HCT116 (cell line): Measurements from ENCODE around the gene RASGRF2. TPM values are rescaled to one million over a fixed set of nuclear protein-coding genes. Genes with fewer than 3 reads are reported as not detected.

Source experiments
- ATAC-seq: fragments of 200-7000 bp; cut with Tn5 transposase; 2 replicates; pipeline ENCODE4 v1.9.1; 2020; ENCODE audit warnings: mild to moderate bottlenecking, moderate library complexity
- BruUV-seq: library from RNA; stranded (reverse); fragments of 400-500 nt; replicated peaks from 2 replicates; lab custom pipeline; 2021; lab: Mats Ljungman, UMichigan
- CTCF ChIA-PET: fragments of 300-600 bp; sonication (Branson Sonifier 250); formaldehyde crosslinking; loops from one replicate; lab custom pipeline; 2021; ENCODE audit warnings: antibody characterized with exemption; lab: Charles Lee
- POLR2A ChIA-PET: fragments of 300-600, 350-600 bp; sonication (Branson Sonifier 250); formaldehyde crosslinking; loops from one replicate; lab custom pipeline; 2021; ENCODE audit warnings: antibody characterized with exemption; lab: Charles Lee
- RAD21 ChIA-PET, 2 experiments: fragments of 300-600 bp; sonication (Branson Sonifier 250); formaldehyde crosslinking; loops; one replicate each; lab custom pipeline; 2023; ENCODE audit warnings: low total read pairs in 2 of 2; ENCODE audit not compliant: uncharacterized antibody in 2 of 2, unreplicated experiment in 2 of 2, low non-redundant PET in 1 of 2; lab: Charles Lee
- DNase-seq: peaks from one replicate; pipeline ENCODE4 v3.0.0-alpha.2; 2010; ENCODE audit warnings: low read depth, low spot score
- H2AFZ ChIP-seq: fragments of 200-600 bp; shearing (Covaris generic), sonication (generic); 2 replicates; pipeline ENCODE4 v1.6.1; 2017; ENCODE audit warnings: low read depth, mixed run types, mixed read lengths, antibody characterized with exemption, low read length; ENCODE audit not compliant: poor library complexity, severe bottlenecking
- H3K27ac ChIP-seq: 2 replicates; pipeline ENCODE4 v1.5.1; 2012; ENCODE audit warnings: low read depth, low read length
- H3K27me3 ChIP-seq: fragments of 200-600 bp; sonication (generic); 2 replicates; pipeline ENCODE4 v1.6.1; 2016; ENCODE audit warnings: mixed run types, low read length, mixed read lengths; ENCODE audit not compliant: insufficient read depth
- H3K36me3 ChIP-seq, 2 experiments: fragments of 200-500 bp in 1 of 2; fragments of 200-600 bp in 1 of 2; sonication (Bioruptor generic) in 1 of 2; sonication (generic) in 1 of 2; 2 replicates each; pipeline versions ENCODE4 v1.5.1 to v1.6.1; 2014 to 2016; ENCODE audit warnings: low read length in 2 of 2, inconsistent platforms in 1 of 2, mixed read lengths in 1 of 2, mixed run types in 1 of 2; ENCODE audit not compliant: insufficient read depth in 2 of 2, control insufficient read depth in 1 of 2
- H3K4me1 ChIP-seq, 2 experiments: fragments of 200-600 bp in 1 of 2; sonication (generic) in 1 of 2; 2 replicates each; pipeline versions ENCODE4 v1.5.1 to v1.6.1; 2012 to 2017; ENCODE audit warnings: low read length in 2 of 2, inconsistent platforms in 1 of 2, mild to moderate bottlenecking in 1 of 2, mixed read lengths in 1 of 2, mixed run types in 1 of 2, moderate library complexity in 1 of 2; ENCODE audit not compliant: insufficient read depth in 2 of 2, control insufficient read depth in 1 of 2
- H3K4me2 ChIP-seq: fragments of 200-600 bp; sonication (generic); 2 replicates; pipeline ENCODE4 v1.6.1; 2017; ENCODE audit warnings: mixed run types, low read length, mixed read lengths
- H3K4me3 ChIP-seq, 2 experiments: fragments of 200-600 bp in 1 of 2; sonication (generic) in 1 of 2; replicated peaks in 1 of 2; 2 replicates each; pipeline ENCODE4 v1.5.1; 2011 to 2016; ENCODE audit warnings: low read length in 2 of 2, control low read depth in 1 of 2, low read depth in 1 of 2, mild to moderate bottlenecking in 1 of 2, mixed read lengths in 1 of 2, mixed run types in 1 of 2
- H3K79me2 ChIP-seq: fragments of 200-600 bp; sonication (generic); 2 replicates; pipeline ENCODE4 v1.6.1; 2017; ENCODE audit warnings: mild to moderate bottlenecking, mixed run types, low read length, moderate library complexity, mixed read lengths; ENCODE audit not compliant: insufficient read depth
- H3K9ac ChIP-seq: fragments of 200-600 bp; sonication (generic); 2 replicates; pipeline ENCODE4 v1.6.1; 2016; ENCODE audit warnings: low read length, mixed read lengths
- H3K9me2 ChIP-seq: fragments of 200-600 bp; sonication (generic), shearing (Covaris generic); 2 replicates; pipeline ENCODE4 v1.6.1; 2017; ENCODE audit warnings: mixed run types, mild to moderate bottlenecking, moderate library complexity; ENCODE audit not compliant: insufficient read depth
- H3K9me3 ChIP-seq, 2 experiments: fragments of 200-500 bp in 1 of 2; fragments of 200-600 bp in 1 of 2; sonication (Bioruptor generic) in 1 of 2; sonication (generic) in 1 of 2; 2 replicates each; pipeline ENCODE4 v1.6.1; 2014 to 2017; ENCODE audit warnings: low read length in 2 of 2, mixed read lengths in 2 of 2, inconsistent platforms in 1 of 2, low read depth in 1 of 2, mild to moderate bottlenecking in 1 of 2, mixed run types in 1 of 2, moderate library complexity in 1 of 2; ENCODE audit not compliant: control insufficient read depth in 1 of 2, insufficient read depth in 1 of 2
- H4K20me1 ChIP-seq: fragments of 200-600 bp; sonication (generic), shearing (Covaris generic); 2 replicates; pipeline ENCODE4 v1.6.1; 2017; ENCODE audit warnings: mixed run types, mild to moderate bottlenecking, moderate library complexity; ENCODE audit not compliant: insufficient read depth
- EGR1 ChIP-seq: IDR thresholded peaks from 2 replicates; pipeline ENCODE4 v1.6.1; 2012; ENCODE audit warnings: low read depth
- EZH2phosphoT487 ChIP-seq: fragments of 200-600 bp; IDR thresholded peaks from 2 replicates; pipeline ENCODE4 v1.6.1; 2018; ENCODE audit warnings: antibody characterized with exemption, borderline replicate concordance
- JUND ChIP-seq: IDR thresholded peaks from 2 replicates; pipeline ENCODE4 v1.6.1; 2012
- POLR2AphosphoS5 ChIP-seq: IDR thresholded peaks from 2 replicates; pipeline ENCODE4 v1.6.1; 2011; ENCODE audit warnings: mild to moderate bottlenecking, low read depth, low read length, moderate library complexity
- RAD21 ChIP-seq: IDR thresholded peaks from 2 replicates; pipeline ENCODE4 v1.6.1; 2012; ENCODE audit warnings: low read depth, mild to moderate bottlenecking
- SIN3A ChIP-seq: IDR thresholded peaks from 2 replicates; pipeline ENCODE4 v1.6.1; 2012; ENCODE audit warnings: low read depth
- SP1 ChIP-seq: IDR thresholded peaks from 2 replicates; pipeline ENCODE4 v1.6.1; 2012; ENCODE audit warnings: low read depth
- SRF ChIP-seq: IDR thresholded peaks from 2 replicates; pipeline ENCODE4 v1.6.1; 2012; ENCODE audit warnings: low read depth
- ZFX ChIP-seq: fragments of 450-650 bp; IDR thresholded peaks from 2 replicates; pipeline ENCODE4 v1.6.1; 2017
- ZNF274 ChIP-seq: fragments of 200-500 bp; sonication (Bioruptor generic); IDR thresholded peaks from 2 replicates; pipeline ENCODE4 v1.6.1; 2014; ENCODE audit warnings: mild to moderate bottlenecking, low read depth, low read length, inconsistent platforms
- intact Hi-C: fragments of 100-400 bp; cut with micrococcal nuclease; formaldehyde crosslinking; loops from 2 replicates; pipeline ENCODE4 v1.10.0; 2022
- total RNA-seq: library from RNA; stranded (reverse); gene quantifications from one replicate; pipeline ENCODE4 v1.2.1, GENCODE V29; 2021; ENCODE audit not compliant: unreplicated experiment
- TF ChIP-seq, protein P1 (sequence below): IDR thresholded peaks from 2 replicates; pipeline ENCODE4 v1.6.1; 2012; ENCODE audit warnings: low read depth
- TF ChIP-seq, protein P2 (sequence below): IDR thresholded peaks from 2 replicates; pipeline ENCODE4 v1.6.1; 2012
- TF ChIP-seq, protein P3 (sequence below), 3 experiments: fragments of 200-600 bp in 1 of 3; sonication (generic) in 1 of 3; IDR thresholded peaks in 2 of 3; conservative IDR thresholded peaks in 1 of 3; 2 replicates each; pipeline ENCODE4 v1.5.1; 2012 to 2017; ENCODE audit warnings: low read depth in 2 of 3, low read length in 2 of 3, antibody characterized with exemption in 1 of 3, borderline replicate concordance in 1 of 3, control low read depth in 1 of 3, mild to moderate bottlenecking in 1 of 3, mixed read lengths in 1 of 3, mixed run types in 1 of 3, moderate library complexity in 1 of 3; ENCODE audit not compliant: insufficient read depth in 1 of 3
- TF ChIP-seq, protein P4 (sequence below): IDR thresholded peaks from 2 replicates; pipeline ENCODE4 v1.6.1; 2012

Gene RASGRF2
- total RNA-seq, 1 experiment from 2014 or later, result 0.05 TPM

DNA sequence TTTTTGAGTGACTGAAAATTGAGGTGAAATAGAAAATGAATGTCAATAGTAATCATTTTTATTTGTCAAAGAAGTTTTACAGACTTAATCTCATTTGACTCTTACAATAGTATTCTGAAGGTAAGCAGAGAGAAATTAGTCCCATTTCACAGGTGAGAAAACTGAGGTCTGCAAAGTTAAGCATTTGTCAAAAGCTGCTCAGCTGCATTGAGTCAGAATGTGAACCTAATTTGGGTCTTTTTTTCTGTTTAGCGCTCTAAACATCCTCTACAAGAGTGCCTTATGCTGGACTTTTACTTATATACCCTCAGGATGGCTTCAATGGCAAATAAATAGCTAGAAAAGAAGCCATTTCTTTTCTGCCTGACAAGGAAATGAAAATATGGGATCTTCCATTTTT, 135.7 kb downstream of the RASGRF2 start:
- no peaks in the 10 kb centered on the region for H3K79me2 ChIP-seq
- H3K4me2 ChIP-seq, result no peak overlapping the region
- intact Hi-C loops, result no loop called here
- no peaks in the 10 kb centered on the region for H3K4me1 ChIP-seq
- no peaks in the 10 kb centered on the region for H3K36me3 ChIP-seq
- no peak for DNase-seq
- H3K27me3 ChIP-seq, result no peaks in the 10 kb centered on the region
- H3K27ac ChIP-seq, result no peak overlapping the region
- CTCF ChIA-PET, result interaction anchor here (2.4 kb wide), 1 partner anchor 13 kb away, joined by 7 read pairs; no protein-coding TSS in a partner anchor
- H4K20me1 ChIP-seq, result no peaks in the 10 kb centered on the region
- no peak overlapping the region for H2AFZ ChIP-seq
- H3K4me3 ChIP-seq, result no peak overlapping the region
- TF ChIP-seq, protein P1, sequence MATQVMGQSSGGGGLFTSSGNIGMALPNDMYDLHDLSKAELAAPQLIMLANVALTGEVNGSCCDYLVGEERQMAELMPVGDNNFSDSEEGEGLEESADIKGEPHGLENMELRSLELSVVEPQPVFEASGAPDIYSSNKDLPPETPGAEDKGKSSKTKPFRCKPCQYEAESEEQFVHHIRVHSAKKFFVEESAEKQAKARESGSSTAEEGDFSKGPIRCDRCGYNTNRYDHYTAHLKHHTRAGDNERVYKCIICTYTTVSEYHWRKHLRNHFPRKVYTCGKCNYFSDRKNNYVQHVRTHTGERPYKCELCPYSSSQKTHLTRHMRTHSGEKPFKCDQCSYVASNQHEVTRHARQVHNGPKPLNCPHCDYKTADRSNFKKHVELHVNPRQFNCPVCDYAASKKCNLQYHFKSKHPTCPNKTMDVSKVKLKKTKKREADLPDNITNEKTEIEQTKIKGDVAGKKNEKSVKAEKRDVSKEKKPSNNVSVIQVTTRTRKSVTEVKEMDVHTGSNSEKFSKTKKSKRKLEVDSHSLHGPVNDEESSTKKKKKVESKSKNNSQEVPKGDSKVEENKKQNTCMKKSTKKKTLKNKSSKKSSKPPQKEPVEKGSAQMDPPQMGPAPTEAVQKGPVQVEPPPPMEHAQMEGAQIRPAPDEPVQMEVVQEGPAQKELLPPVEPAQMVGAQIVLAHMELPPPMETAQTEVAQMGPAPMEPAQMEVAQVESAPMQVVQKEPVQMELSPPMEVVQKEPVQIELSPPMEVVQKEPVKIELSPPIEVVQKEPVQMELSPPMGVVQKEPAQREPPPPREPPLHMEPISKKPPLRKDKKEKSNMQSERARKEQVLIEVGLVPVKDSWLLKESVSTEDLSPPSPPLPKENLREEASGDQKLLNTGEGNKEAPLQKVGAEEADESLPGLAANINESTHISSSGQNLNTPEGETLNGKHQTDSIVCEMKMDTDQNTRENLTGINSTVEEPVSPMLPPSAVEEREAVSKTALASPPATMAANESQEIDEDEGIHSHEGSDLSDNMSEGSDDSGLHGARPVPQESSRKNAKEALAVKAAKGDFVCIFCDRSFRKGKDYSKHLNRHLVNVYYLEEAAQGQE, result no peak
- TF ChIP-seq SIN3A (no peak), SP1 (no peak), EZH2phosphoT487 (no peak), POLR2AphosphoS5 (no peak), SRF (no peak), EGR1 (no peak), JUND (no peak), ZFX (no peak), ZNF274 (no peak), RAD21 (no peak)
- TF ChIP-seq, protein P2, sequence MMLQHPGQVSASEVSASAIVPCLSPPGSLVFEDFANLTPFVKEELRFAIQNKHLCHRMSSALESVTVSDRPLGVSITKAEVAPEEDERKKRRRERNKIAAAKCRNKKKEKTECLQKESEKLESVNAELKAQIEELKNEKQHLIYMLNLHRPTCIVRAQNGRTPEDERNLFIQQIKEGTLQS, result no peak
- TF ChIP-seq, protein P3, sequence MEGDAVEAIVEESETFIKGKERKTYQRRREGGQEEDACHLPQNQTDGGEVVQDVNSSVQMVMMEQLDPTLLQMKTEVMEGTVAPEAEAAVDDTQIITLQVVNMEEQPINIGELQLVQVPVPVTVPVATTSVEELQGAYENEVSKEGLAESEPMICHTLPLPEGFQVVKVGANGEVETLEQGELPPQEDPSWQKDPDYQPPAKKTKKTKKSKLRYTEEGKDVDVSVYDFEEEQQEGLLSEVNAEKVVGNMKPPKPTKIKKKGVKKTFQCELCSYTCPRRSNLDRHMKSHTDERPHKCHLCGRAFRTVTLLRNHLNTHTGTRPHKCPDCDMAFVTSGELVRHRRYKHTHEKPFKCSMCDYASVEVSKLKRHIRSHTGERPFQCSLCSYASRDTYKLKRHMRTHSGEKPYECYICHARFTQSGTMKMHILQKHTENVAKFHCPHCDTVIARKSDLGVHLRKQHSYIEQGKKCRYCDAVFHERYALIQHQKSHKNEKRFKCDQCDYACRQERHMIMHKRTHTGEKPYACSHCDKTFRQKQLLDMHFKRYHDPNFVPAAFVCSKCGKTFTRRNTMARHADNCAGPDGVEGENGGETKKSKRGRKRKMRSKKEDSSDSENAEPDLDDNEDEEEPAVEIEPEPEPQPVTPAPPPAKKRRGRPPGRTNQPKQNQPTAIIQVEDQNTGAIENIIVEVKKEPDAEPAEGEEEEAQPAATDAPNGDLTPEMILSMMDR (IDR thresholded peaks at IDR 0.05 in 2 of 3, conservative IDR thresholded peaks at IDR 0.05 in 1 of 3; ENCODE audit: borderline replicate concordance in 1 of 3, insufficient read depth in 1 of 3, low read depth in 2 of 3, low read length in 2 of 3), result no peak
- TF ChIP-seq, protein P4, sequence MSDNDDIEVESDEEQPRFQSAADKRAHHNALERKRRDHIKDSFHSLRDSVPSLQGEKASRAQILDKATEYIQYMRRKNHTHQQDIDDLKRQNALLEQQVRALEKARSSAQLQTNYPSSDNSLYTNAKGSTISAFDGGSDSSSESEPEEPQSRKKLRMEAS, result no peak
- H3K9me3 ChIP-seq, result no peaks in the 10 kb centered on the region
- POLR2A ChIA-PET, result no interaction called here
- H3K9ac ChIP-seq, result no peak overlapping the region
- no peaks in the 10 kb centered on the region for H3K9me2 ChIP-seq
- no TSS peak for BruUV-seq
- ATAC-seq, result no peak
- RAD21 ChIA-PET, result no interaction called here
